Subcutaneous abdominal adipose tissue (tissue), 5 donors: ENCODE measurements around the gene ALG9.

Experiments
- H3K27ac ChIP-seq: one replicate; pipeline ENCODE4 v1.7.0; 2013; ENCODE audit warnings: low read depth, mild to moderate bottlenecking, inconsistent platforms, low read length, moderate library complexity
- H3K27me3 ChIP-seq, 5 donors: one replicate each; pipeline ENCODE4 v1.7.0; 2013; ENCODE audit warnings: low read length in 5 of 5, inconsistent platforms in 1 of 5; ENCODE audit not compliant: control insufficient read depth in 5 of 5, insufficient read depth in 4 of 5
- H3K36me3 ChIP-seq, 5 donors: one replicate each; pipeline ENCODE4 v1.7.0; 2013; ENCODE audit warnings: low read length in 5 of 5; ENCODE audit not compliant: control insufficient read depth in 5 of 5, insufficient read depth in 5 of 5
- H3K4me1 ChIP-seq, 5 donors: one replicate each; pipeline ENCODE4 v1.7.0; 2013; ENCODE audit warnings: low read length in 5 of 5, mild to moderate bottlenecking in 3 of 5, moderate library complexity in 1 of 5; ENCODE audit not compliant: control insufficient read depth in 5 of 5, insufficient read depth in 5 of 5
- H3K4me3 ChIP-seq, 5 donors: one replicate each; pipeline ENCODE4 v1.7.0; 2013; ENCODE audit warnings: low read length in 5 of 5, low read depth in 1 of 5
- H3K9ac ChIP-seq, 5 donors: one replicate each; pipeline ENCODE4 v1.7.0; 2013; ENCODE audit warnings: low read length in 5 of 5, mild to moderate bottlenecking in 4 of 5, moderate library complexity in 3 of 5
- H3K9me3 ChIP-seq, 5 donors: one replicate each; pipeline ENCODE4 v1.7.0; 2013; ENCODE audit warnings: low read length in 5 of 5; ENCODE audit not compliant: control insufficient read depth in 5 of 5
- donor health status: healthy.
- donor health status: healthy.
- donor health status: healthy.
- donor health status: healthy.
- donor health status: healthy.

ALG9 gene

GRCh38 chr11:111807076-111807475 lies 64.3 kb downstream of the ALG9 start:
- Histone ChIP-seq H3K36me3 (peaks cover 24 to 62% (median 38%) of the 10 kb centered on the region in 5 donors), H3K9ac (no peak overlapping the region), H3K9me3 (no peaks in the 10 kb centered on the region), H3K4me1 (no peaks in the 10 kb centered on the region), H3K27ac (no peak overlapping the region), H3K4me3 (no peak overlapping the region), H3K27me3 (no peaks in the 10 kb centered on the region)

- H3K27me3 ChIP-seq = no peaks in the 10 kb centered on the region
- peaks cover 14 to 42% (median 20%) of the 10 kb centered on the region in 5 donors for H3K36me3 ChIP-seq
- no peak overlapping the region for H3K27ac ChIP-seq
- no peak overlapping the region for H3K9ac ChIP-seq
- no peak overlapping the region for H3K4me3 ChIP-seq
- H3K4me1 ChIP-seq = peaks cover 0 to 19% (median 5%) of the 10 kb centered on the region in 5 donors
- H3K9me3 ChIP-seq = peaks cover 0 to 9% (median 3%) of the 10 kb centered on the region in 5 donors
These were observed 70.2 kb downstream of the ALG9 start for GRCh38 chr11:111801135-111801534.

GRCh38 chr11:111798279-111798678 lies 73.1 kb downstream of the ALG9 start:
- H3K27me3 ChIP-seq = no peaks in the 10 kb centered on the region
- H3K4me3 ChIP-seq = no peak overlapping the region
- H3K36me3 ChIP-seq = peaks cover 2 to 23% (median 7%) of the 10 kb centered on the region in 5 donors
- no peak overlapping the region for H3K9ac ChIP-seq
- peaks cover 0 to 43% (median 13%) of the 10 kb centered on the region in 5 donors for H3K4me1 ChIP-seq
- peaks cover 0 to 9% (median 3%) of the 10 kb centered on the region in 5 donors for H3K9me3 ChIP-seq
- peak overlapping the region; percentile 37 for H3K27ac ChIP-seq

GRCh38 chr11:111797145-111797581 lies 74.2 kb downstream of the ALG9 start:
- H3K4me3 ChIP-seq = no peak overlapping the region
- peaks cover 2 to 16% (median 7%) of the 10 kb centered on the region in 5 donors for H3K36me3 ChIP-seq
- no peak overlapping the region for H3K9ac ChIP-seq
- H3K9me3 ChIP-seq = peaks cover 0 to 9% (median 3%) of the 10 kb centered on the region in 5 donors
- H3K4me1 ChIP-seq = peaks cover 0 to 43% (median 13%) of the 10 kb centered on the region in 5 donors
- peak overlapping the region; percentile 71 for H3K27ac ChIP-seq
- no peaks in the 10 kb centered on the region for H3K27me3 ChIP-seq

- peak overlapping the region; percentile 71 for H3K27ac ChIP-seq
- H3K4me1 ChIP-seq = peaks cover 0 to 43% (median 13%) of the 10 kb centered on the region in 5 donors
- peaks cover 0 to 9% (median 3%) of the 10 kb centered on the region in 5 donors for H3K9me3 ChIP-seq
- peaks cover 2 to 11% (median 3%) of the 10 kb centered on the region in 5 donors for H3K36me3 ChIP-seq
- H3K27me3 ChIP-seq = no peaks in the 10 kb centered on the region
- H3K4me3 ChIP-seq = no peak overlapping the region
- no peak overlapping the region for H3K9ac ChIP-seq
These were observed 74.7 kb downstream of the ALG9 start for GRCh38 chr11:111796696-111797095.

- H3K4me1 ChIP-seq = peaks cover 0 to 43% (median 13%) of the 10 kb centered on the region in 5 donors
- H3K36me3 ChIP-seq = peaks cover 0 to 7% (median 3%) of the 10 kb centered on the region in 5 donors
- no peak overlapping the region for H3K9ac ChIP-seq
- no peak overlapping the region for H3K4me3 ChIP-seq
- H3K27ac ChIP-seq = peak overlapping the region; percentile 71
- peaks cover 0 to 9% (median 3%) of the 10 kb centered on the region in 5 donors for H3K9me3 ChIP-seq
- no peaks in the 10 kb centered on the region for H3K27me3 ChIP-seq
These were observed 75.9 kb downstream of the ALG9 start for GRCh38 chr11:111795334-111795985.

- H3K4me3 ChIP-seq = no peak overlapping the region
- peaks cover 0 to 6% (median 3%) of the 10 kb centered on the region in 5 donors for H3K36me3 ChIP-seq
- H3K4me1 ChIP-seq = peaks cover 0 to 43% (median 13%) of the 10 kb centered on the region in 5 donors
- H3K9me3 ChIP-seq = peaks cover 0 to 9% (median 3%) of the 10 kb centered on the region in 5 donors
- peak overlapping the region in 1 of 5 donors; percentile 44 for H3K9ac ChIP-seq
- H3K27ac ChIP-seq = peak overlapping the region; percentile 71
- no peaks in the 10 kb centered on the region for H3K27me3 ChIP-seq
These were observed 77.5 kb downstream of the ALG9 start for GRCh38 chr11:111793863-111794262.

- H3K4me1 ChIP-seq = peaks cover 2 to 38% (median 20%) of the 10 kb centered on the region in 5 donors
- H3K9ac ChIP-seq = no peak overlapping the region
- H3K36me3 ChIP-seq = peaks cover 0 to 6% (median 3%) of the 10 kb centered on the region in 5 donors
- no peaks in the 10 kb centered on the region for H3K27me3 ChIP-seq
- peaks cover 0 to 9% (median 3%) of the 10 kb centered on the region in 5 donors for H3K9me3 ChIP-seq
- H3K27ac ChIP-seq = peak overlapping the region; percentile 71
- no peak overlapping the region for H3K4me3 ChIP-seq
These were observed 78.4 kb downstream of the ALG9 start for GRCh38 chr11:111792955-111793500.

GRCh38 chr11:111792314-111792713 lies 79.1 kb downstream of the ALG9 start:
- peaks cover 2 to 39% (median 23%) of the 10 kb centered on the region in 5 donors for H3K4me1 ChIP-seq
- peaks cover 0 to 6% (median 3%) of the 10 kb centered on the region in 5 donors for H3K36me3 ChIP-seq
- H3K27me3 ChIP-seq = no peaks in the 10 kb centered on the region
- H3K9ac ChIP-seq = no peak overlapping the region
- H3K4me3 ChIP-seq = no peak overlapping the region
- H3K27ac ChIP-seq = no peak overlapping the region
- peaks cover 0 to 3% (median 0%) of the 10 kb centered on the region in 5 donors for H3K9me3 ChIP-seq

GRCh38 chr11:111788464-111788863 lies 82.9 kb downstream of the ALG9 start:
- H3K27me3 ChIP-seq = no peaks in the 10 kb centered on the region
- peaks cover 13 to 31% (median 20%) of the 10 kb centered on the region in 5 donors for H3K36me3 ChIP-seq
- H3K27ac ChIP-seq = peak overlapping the region; percentile 13
- H3K9ac ChIP-seq = no peak overlapping the region
- H3K4me3 ChIP-seq = no peak overlapping the region
- H3K9me3 ChIP-seq = no peaks in the 10 kb centered on the region
- H3K4me1 ChIP-seq = peaks cover 0 to 10% (median 6%) of the 10 kb centered on the region in 5 donors
